GM21528 (cell line): Measurements from ENCODE around the gene NEDD4L.
"Not testable (repeated sequence)": the region's sequence is repeated elsewhere in the genome, so short reads cannot be mapped to it uniquely, and the experiment has no call there.

ENCODE experiments used
- ATAC-seq: cut with Tn5 transposase; IDR thresholded peaks from one replicate; pipeline ENCODE4 v1.9.1; 2021; ENCODE audit warnings: mild to moderate bottlenecking, moderate library complexity; ENCODE audit not compliant: unreplicated experiment, low FRiP score

Gene NEDD4L

GRCh38 chr18:58379443-58379842 is 335.4 kb downstream of the NEDD4L start:
- ATAC-seq: no peak

- ATAC-seq: not testable (repeated sequence)
These were observed 336.1 kb downstream of the NEDD4L start for GRCh38 chr18:58380113-58380512.

GRCh38 chr18:58381676-58382411 is 337.8 kb downstream of the NEDD4L start:
- no peak for ATAC-seq

GRCh38 chr18:58382446-58382845 is 338.4 kb downstream of the NEDD4L start:
- ATAC-seq: no peak

- ATAC-seq: no peak
These were observed 341.4 kb downstream of the NEDD4L start for GRCh38 chr18:58385472-58385871.

- ATAC-seq: no peak
These were observed 342.8 kb downstream of the NEDD4L start for GRCh38 chr18:58386780-58387179.

GRCh38 chr18:58387716-58388115 is 343.7 kb downstream of the NEDD4L start:
- ATAC-seq: no peak

- ATAC-seq: no peak
These were observed 344.7 kb downstream of the NEDD4L start for GRCh38 chr18:58388736-58389135.

- ATAC-seq: no peak
These were observed 345.7 kb downstream of the NEDD4L start for GRCh38 chr18:58389745-58390144.

- ATAC-seq: no peak
These were observed 346.4 kb downstream of the NEDD4L start for GRCh38 chr18:58390399-58390798.

- no peak for ATAC-seq
These were observed 347.3 kb downstream of the NEDD4L start for GRCh38 chr18:58391231-58391825.

- no peak for ATAC-seq
These were observed 347.9 kb downstream of the NEDD4L start for GRCh38 chr18:58391932-58392323.

- no peak for ATAC-seq
These were observed 348.4 kb downstream of the NEDD4L start for GRCh38 chr18:58392324-58393000.

GRCh38 chr18:58393295-58393694 is 349.3 kb downstream of the NEDD4L start:
- ATAC-seq: no peak

- ATAC-seq: no peak
These were observed 350.0 kb downstream of the NEDD4L start for GRCh38 chr18:58394046-58394445.

GRCh38 chr18:58394602-58395425 is 350.8 kb downstream of the NEDD4L start:
- ATAC-seq: no peak

- ATAC-seq: no peak
These were observed 352.1 kb downstream of the NEDD4L start for GRCh38 chr18:58396144-58396543.

GRCh38 chr18:58396966-58397365 is 352.9 kb downstream of the NEDD4L start:
- no peak for ATAC-seq

- no peak for ATAC-seq
These were observed 353.5 kb downstream of the NEDD4L start for GRCh38 chr18:58397385-58398132.
